NCI-H1694 (cell line): ENCODE results near the gene C1QC.
A peak's percentile ranks its signal among the peaks of the same experiment; 100 is the strongest.

Source experiments
- DNase-seq: peaks from one replicate; lab custom pipeline; 2025; lab: John Stamatoyannopoulos, UW

C1QC gene

DNA sequence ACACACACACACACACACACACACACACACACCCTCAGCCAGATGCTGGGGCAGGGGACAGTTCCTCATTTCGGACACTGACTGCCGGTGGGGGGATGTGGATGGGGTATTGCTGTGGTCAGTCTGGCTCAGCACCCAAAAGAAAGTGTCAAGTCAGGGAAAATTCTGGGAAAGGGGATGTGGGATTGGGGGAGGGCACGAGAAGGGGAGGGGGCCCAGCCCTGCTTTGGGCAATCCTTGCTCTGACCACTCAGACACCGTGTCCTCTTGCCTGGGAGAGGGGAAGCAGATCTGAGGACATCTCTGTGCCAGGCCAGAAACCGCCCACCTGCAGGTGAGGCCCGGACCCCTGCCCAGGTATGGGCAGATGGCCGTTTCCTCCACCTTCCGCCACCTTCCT lies at the start of gene C1QC:
Gene C1QC, plus strand, starts transcription at position 253 of the 400 bp plus-strand sequence. CDS start 391 bp downstream, outside the sequence.
- DNase-seq = no peak

DNA sequence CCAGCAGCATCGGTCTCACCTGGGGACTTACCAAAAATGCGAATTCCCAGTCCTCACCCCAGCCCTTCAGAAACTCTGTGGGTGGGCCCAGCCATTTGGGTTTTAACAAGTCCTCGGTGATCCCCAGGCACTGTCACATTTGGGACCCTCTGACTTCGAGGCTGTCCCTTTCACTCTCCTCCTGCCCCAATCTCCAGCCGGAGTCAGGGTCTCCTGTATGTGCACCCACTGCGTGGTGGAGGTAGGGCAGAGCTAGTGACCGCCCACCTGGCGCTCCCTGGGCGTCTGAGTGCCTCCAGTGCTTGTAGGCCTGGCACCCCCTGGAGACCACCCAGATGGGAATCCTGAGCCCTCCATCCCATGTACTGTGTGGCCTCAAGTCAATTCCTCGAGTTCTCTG lies 49.0 kb upstream of the C1QC start:
- DNase-seq = no peak

DNA sequence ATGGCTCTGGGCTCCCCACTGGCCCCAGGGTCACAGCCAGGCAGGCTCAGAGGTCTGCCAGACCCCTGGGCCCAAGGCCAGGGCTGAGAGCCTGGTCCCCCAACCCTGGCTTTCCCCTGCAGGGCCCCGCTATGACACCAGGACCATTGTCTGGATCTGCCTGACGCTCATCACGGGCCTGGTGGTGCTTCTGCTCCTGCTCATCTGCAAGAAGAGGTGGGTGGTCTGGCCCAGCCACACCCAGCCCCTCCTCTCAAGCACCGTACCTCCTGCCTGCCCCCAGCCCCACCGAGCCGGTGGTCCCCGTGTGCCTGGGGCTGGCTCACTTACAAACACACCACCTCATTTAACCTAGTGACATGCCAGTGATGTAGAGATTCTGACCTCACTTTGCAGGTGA lies 48.3 kb upstream of the C1QC start:
- DNase-seq = no peak

DNA sequence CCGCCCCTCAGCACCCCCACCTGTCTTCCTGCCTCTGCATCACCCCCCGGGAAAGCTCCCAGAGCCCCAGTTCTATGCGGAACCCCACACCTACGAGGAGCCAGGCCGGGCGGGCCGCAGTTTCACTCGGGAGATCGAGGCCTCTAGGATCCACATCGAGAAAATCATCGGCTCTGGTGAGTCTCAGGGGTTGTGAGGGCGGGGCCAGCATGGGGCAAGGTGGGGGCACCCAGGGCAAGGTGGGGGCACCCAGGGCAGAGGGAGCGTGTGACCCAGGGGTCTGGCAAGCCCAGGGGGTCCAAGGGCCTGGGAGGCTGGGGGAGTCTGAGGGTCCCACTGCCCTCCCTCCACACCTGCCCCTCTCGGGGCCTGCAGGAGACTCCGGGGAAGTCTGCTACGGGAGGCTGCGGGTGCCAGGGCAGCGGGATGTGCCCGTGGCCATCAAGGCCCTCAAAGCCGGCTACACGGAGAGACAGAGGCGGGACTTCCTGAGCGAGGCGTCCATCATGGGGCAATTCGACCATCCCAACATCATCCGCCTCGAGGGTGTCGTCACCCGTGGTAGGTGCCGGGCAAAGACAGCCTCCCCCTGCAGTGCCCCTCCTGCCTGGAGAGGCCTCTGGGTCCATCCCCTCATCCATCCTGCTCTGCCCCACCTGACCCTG lies 46.0 kb upstream of the C1QC start:
- DNase-seq = no peak

GRCh38 chr1:22597996-22598395 lies 45.4 kb upstream of the C1QC start:
- DNase-seq = no peak

DNA sequence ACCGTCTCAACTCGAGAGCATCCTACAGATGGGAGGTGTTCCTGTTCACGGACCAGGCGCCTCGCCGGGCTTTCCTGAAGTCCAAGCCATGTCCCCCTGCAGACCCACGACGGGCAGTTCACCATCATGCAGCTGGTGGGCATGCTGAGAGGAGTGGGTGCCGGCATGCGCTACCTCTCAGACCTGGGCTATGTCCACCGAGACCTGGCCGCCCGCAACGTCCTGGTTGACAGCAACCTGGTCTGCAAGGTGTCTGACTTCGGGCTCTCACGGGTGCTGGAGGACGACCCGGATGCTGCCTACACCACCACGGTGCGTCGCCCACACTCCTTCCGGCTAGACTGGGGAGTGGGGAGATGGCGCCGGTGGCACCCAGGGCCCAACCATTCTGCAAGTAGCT lies 44.7 kb upstream of the C1QC start:
- no peak for DNase-seq

DNA sequence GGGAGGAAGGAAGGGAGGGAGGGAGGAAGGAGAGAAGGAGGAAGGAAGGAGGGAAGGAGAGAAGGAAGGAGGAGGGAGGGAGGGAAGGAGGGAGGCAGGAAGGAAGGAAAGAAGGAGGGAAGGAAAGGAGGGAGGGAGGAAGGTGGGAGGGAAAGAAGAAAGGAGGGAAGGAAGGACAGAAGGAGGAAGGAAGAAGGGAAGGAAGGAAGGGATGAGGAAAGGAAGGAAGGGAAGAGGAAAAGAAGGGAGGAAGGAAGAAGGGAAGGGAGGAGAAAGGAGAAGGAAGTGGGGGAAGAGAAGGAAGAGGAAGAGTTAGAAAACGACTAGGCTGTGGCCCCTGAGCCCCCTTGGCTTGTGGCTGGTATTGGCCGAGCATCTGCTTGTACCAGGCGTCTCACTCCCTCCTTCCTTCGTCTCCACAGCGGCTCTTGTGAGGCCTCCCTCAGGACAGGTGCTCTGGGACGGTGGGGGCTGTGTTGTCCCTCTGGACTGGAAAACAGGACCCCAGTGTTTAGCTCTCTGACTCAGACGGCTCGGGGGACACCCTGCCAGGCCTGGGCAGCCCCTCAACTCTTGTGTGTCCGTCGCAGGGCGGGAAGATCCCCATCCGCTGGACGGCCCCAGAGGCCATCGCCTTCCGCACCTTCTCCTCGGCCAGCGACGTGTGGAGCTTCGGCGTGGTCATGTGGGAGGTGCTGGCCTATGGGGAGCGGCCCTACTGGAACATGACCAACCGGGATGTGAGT lies 43.2 kb upstream of the C1QC start:
- DNase-seq = no peak

DNA sequence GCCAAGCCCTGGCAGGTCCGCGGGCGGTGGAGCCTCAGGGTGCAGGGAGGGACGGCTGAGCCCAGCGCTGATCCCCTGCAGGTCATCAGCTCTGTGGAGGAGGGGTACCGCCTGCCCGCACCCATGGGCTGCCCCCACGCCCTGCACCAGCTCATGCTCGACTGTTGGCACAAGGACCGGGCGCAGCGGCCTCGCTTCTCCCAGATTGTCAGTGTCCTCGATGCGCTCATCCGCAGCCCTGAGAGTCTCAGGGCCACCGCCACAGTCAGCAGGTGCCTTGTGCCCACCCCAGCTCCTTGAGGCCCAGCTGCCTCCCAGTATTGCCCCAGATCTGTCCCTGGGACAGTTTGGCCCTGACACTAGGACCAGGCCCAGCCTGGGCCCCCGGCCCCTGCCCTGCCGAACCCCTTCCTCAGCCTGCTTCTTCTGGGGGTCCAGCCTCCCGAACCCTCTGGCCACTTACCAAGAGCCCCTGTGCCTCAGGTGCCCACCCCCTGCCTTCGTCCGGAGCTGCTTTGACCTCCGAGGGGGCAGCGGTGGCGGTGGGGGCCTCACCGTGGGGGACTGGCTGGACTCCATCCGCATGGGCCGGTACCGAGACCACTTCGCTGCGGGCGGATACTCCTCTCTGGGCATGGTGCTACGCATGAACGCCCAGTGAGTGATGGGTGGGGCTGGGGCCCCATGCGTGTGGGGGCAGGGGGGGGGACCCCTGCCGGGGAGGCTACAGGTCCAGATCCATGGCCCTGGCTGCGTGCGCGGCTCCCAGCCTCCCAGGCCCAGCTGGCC lies 42.4 kb upstream of the C1QC start:
- DNase-seq = no peak

DNA sequence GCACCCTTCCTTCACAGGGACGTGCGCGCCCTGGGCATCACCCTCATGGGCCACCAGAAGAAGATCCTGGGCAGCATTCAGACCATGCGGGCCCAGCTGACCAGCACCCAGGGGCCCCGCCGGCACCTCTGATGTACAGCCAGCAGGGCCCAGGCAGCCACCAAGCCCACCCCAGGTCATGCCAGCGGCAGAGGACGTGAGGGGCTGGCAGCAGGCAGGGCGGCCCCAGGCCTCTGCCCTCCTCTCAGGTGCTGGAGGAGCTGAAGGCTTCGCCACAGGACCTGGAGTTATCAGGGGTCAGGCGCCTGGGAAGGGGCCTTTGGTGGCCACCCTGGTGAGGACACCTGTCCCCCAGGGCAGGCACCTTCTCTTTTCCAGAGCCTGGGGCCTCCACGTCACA lies 41.8 kb upstream of the C1QC start:
- no peak for DNase-seq

DNA sequence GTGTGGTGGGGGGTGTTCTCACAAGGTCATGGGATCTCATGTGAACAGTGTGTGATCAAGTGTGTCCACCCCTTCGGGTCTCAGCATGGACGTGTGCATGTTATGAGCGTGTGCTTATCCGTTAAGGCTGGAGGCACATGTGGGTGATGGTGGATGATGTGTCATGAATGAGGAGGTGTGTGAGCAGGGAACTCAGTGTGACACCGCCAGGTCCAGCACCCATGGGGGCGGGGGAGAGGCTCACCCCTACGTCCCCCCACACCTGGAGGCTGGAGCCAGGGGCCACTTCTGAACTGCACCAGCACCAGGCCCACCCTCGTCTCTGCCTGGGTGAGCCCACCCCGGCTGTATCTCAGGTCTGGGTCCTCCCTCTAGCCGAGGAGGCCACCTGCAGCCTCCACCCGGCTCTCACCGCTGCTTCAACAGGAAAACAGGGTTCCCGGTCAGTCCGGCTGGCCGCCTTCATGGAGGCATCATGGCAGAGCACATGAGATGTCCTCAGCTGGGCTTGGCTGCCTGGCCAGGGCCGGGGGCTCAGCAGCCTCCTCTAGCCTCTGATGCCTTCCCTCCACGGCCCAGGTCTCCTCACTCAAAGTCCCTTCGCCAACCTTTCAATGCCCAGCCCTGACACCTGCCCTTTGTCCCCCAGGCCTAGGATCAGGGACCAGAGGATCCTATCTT lies 41.2 kb upstream of the C1QC start:
- DNase-seq = no peak

DNA sequence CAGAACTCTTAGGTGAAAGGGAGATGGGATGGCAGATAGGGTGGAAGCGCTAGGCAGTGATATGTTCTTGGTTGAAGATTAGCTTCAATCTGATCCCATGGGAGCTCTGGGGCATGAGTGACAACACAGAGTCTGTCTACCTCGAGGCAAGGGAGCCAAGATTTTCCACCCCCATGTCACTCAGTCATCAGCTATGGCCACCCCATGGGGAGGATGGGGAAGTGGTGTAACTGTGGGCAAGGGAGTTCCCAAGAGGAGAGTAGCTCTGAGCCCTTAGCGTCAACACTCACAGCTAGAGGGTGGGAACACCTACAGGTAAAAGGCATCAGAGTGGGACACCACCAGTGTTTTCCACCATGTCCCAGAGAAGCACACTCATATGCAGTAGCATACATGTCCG lies 37.3 kb upstream of the C1QC start:
- DNase-seq = no peak

GRCh38 chr1:22607154-22607553 lies 36.3 kb upstream of the C1QC start:
- DNase-seq = no peak

DNA sequence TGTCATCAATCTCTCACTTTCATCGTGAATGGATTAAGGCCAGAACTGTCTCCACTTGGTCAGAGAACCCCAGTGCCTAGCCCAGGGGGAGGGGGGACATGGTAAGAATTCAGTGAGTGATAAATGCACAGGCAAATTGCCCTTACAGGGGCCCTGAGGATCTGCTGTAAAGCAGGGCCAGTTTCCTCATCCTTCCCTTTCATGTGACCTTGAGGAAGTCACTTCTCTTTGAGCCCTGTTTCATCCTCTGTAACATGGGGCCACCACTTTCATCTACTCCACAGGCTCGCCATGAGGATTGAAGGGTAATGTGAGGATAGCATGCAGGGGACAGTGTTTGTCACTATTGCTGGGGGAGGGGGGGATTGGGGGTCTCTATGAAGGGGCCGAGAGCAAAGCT lies 35.1 kb upstream of the C1QC start:
- DNase-seq = no peak

DNA sequence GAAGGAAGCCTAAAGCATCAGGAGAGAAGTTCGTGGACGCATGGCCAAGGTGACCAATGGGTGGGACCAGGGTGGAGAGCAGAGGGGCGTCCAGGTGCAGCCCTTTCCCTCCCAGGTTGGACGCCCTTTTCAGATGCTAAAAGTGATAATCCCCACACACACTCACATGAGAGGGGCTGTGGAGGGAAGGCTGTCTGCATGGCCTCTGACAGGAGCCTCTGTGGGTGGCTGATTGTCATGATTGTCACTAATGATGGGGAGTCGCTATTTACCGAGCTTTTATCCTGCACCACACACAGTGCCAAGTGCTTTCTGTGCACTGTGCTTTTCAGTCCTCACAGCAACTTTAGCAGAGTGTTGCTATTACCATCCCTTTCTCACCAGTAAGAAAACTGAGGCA lies 34.1 kb upstream of the C1QC start:
- DNase-seq = no peak

GRCh38 chr1:22611530-22611947 lies 31.9 kb upstream of the C1QC start:
- no peak for DNase-seq

DNA sequence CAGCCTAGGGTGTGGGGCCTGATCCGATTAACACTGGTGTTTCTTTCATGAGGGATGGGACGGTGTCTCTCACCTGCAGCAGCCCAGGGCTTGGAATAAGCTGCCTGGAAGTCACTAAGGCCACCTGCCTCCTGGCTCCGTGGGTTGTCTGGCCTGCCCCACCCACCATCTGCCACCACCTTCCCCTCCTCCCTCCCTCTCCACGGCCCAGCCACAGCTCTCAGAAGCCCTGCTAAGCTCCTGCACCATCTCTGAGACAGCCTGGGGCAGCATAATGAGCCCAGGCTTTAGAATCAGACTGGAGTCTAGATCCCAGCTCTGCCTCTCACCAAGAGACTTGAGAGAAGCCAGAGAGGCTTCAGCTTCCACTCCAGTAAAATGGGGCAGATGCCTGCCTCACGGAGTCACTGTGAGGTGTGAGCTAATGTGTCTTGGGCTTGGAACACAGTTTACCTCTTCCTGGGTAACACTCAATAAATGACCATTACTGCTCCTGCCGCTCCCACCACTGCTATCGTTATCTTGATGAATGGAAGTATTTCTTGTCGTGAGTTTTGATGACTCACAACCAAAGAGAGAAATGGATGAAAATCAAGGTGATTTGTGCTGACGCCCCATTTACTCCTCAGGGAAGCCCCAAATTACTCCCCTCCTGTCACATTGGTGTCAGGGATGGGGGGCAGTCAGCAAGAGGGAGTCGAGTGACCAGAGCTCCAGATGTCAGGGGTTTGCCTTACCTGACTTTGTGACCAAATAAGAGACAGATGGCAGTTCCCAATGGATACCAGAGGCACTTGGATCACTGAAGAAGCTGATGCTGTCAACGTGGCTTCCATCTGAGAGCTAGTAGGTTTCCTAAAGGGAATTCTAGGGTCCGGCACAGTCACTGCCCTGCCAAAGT lies 30.5 kb upstream of the C1QC start:
- DNase-seq = peak; percentile 34

DNA sequence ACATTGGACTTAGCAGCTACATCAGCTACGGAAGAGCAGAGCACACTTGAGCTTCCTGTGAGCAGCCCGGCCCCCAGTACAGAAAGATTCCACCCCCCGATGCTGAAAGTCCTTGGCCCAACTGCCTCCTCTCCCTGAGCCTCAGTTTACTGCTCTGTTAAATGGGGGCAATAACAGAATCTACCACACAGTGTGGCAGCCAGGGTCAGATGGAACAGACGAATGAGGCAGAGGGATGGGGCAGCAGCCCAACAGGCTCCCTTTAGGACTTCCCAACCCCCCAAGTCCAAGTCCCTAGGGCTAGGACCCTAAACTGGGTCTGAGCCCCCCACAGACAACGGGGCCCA lies 29.9 kb upstream of the C1QC start:
- DNase-seq = no peak

GRCh38 chr1:22613951-22614350 lies 29.5 kb upstream of the C1QC start:
- DNase-seq = no peak

DNA sequence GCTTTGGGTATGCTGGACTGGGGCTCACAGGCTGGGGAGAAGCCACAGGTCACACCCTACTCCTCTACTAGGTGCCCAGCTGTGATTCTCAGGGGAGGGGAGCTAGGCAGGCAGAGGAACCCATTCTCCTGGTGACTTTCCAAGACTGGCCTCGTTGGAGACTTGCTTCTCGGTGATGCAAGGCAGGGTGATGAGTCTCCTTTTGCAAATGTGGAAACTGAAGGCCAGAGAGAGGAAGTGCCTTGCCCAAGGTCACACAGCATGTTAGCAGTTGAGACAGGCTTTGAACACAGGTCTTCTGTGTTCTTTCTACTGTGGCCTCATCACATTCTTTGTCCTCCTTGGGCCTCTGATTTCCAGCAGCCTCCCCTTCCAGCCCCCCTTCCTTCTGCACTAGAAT lies 27.5 kb upstream of the C1QC start:
- DNase-seq = no peak

DNA sequence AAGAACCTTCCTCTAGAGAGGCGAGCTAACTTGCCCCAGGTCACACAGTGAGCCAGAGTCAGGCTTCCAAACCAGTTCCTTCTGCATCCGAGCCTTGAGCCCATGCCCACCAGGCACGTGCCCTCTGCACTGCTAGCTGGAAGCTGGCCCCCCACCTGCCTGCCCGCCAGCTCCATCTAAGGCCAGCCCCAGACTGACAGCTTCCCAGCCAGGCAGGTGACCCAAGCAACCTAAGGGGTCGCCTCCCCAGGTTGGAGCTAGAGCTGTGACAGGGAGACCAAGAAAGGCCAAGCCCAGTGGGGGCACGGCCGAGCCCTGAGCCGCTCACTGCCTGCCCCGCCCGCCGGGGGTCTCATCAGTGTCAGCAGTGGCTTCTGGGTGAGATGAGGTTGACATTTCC lies 26.9 kb upstream of the C1QC start:
- DNase-seq = no peak

DNA sequence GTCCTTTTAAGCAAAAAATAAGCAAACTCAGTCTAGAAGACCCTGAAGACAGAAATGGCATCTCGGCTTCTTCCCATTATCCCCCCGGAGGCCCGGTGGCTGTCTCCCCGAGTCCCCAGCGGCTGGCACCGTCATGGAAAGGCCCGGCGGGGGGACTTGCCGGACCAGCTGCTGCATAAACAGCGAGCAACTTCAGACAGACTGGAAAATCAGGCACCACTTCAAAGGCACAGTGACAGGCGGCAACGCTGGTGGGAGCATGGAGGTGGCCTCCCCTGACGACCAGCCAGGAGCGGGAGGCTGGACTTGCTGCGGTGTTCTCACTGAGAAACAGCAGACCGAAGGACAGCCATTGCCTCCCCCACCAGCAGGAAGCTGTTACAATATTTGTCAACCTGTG lies 25.4 kb upstream of the C1QC start:
- DNase-seq = no peak

GRCh38 chr1:22619252-22619651 lies 24.2 kb upstream of the C1QC start:
- DNase-seq = no peak
